A673 (cell line): ENCODE measurements around the gene PLAAT1.

Experiments used
- EZH2 ChIP-seq: fragments of 200-600 bp; sonication (generic); IDR thresholded peaks from 2 replicates; pipeline ENCODE4 v1.6.1; 2017; ENCODE audit warnings: borderline replicate concordance, low read depth, mild to moderate bottlenecking, mixed read lengths, antibody characterized with exemption, low read length; ENCODE audit not compliant: poor library complexity, severe bottlenecking
- TF ChIP-seq, protein P1 (sequence below): fragments of 300-800, 200-600 bp; sonication (generic); conservative IDR thresholded peaks from 2 replicates; pipeline ENCODE4 v1.5.1; 2017; ENCODE audit warnings: low read depth, mild to moderate bottlenecking, antibody characterized with exemption, low read length, moderate library complexity, mixed read lengths

DNA sequence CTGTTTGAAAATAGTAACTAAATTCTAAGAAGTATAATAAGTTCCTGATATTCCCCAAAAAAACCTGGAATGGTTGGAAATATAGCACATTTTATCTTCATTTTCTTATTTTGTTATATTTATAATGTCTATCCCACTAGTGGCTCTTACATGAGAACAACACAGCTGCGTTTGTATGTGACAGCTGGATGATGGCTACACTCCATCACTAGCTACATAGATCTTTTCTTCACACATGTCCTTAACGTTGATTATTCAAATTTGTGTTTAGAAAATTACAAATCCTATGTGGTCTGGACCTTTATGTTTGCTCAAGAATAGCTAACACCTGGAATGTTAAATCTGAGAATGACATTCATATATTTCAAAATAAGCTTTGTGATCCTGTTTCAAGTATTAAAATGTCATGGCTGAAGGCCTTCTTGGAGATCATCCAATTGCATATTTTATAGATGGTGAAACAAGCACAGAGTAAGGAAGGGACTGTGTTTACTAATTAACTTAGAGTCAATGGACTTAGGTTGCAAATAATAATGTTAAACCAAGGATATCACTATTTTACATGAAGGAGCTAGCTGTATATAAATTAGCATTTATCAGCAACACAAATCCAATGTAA is 76.8 kb downstream of the PLAAT1 start:
- no peak for TF ChIP-seq EZH2
- TF ChIP-seq, protein P1, sequence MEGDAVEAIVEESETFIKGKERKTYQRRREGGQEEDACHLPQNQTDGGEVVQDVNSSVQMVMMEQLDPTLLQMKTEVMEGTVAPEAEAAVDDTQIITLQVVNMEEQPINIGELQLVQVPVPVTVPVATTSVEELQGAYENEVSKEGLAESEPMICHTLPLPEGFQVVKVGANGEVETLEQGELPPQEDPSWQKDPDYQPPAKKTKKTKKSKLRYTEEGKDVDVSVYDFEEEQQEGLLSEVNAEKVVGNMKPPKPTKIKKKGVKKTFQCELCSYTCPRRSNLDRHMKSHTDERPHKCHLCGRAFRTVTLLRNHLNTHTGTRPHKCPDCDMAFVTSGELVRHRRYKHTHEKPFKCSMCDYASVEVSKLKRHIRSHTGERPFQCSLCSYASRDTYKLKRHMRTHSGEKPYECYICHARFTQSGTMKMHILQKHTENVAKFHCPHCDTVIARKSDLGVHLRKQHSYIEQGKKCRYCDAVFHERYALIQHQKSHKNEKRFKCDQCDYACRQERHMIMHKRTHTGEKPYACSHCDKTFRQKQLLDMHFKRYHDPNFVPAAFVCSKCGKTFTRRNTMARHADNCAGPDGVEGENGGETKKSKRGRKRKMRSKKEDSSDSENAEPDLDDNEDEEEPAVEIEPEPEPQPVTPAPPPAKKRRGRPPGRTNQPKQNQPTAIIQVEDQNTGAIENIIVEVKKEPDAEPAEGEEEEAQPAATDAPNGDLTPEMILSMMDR = no peak
